ENCODE results near the gene AANAT.

The AANAT gene

DNA sequence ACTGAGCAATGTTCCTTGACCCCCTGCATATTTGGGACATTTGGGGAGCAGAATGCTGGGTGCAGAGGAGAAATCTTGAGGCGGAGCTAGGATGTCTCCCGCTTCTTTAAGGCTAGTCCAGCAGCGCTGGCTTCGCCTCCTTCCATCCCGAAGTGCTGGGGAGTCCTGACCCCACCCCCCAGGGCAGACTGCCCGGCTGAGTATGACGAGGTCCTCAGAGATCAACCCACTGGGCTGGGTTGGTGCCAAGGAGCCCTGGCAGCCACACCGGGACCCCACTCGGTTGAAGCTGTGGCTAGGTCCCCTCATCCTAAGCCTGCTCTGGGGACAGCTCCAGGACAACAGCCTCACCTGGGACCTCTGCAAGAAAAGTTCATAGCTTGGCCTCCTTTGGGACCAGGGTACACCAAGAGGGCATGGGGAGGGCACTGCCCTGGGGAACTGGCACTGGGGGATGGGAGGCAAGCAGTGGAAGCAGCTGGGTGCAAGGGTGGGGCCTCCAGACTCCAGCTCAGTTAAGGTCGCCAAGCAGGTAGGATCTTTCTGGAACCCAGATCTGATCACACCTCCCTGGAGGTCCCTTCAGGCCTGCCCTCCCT lies 22.8 kb downstream of the AANAT start:
- DNase-seq (ENCODE audit: low read depth) = no peak

DNA sequence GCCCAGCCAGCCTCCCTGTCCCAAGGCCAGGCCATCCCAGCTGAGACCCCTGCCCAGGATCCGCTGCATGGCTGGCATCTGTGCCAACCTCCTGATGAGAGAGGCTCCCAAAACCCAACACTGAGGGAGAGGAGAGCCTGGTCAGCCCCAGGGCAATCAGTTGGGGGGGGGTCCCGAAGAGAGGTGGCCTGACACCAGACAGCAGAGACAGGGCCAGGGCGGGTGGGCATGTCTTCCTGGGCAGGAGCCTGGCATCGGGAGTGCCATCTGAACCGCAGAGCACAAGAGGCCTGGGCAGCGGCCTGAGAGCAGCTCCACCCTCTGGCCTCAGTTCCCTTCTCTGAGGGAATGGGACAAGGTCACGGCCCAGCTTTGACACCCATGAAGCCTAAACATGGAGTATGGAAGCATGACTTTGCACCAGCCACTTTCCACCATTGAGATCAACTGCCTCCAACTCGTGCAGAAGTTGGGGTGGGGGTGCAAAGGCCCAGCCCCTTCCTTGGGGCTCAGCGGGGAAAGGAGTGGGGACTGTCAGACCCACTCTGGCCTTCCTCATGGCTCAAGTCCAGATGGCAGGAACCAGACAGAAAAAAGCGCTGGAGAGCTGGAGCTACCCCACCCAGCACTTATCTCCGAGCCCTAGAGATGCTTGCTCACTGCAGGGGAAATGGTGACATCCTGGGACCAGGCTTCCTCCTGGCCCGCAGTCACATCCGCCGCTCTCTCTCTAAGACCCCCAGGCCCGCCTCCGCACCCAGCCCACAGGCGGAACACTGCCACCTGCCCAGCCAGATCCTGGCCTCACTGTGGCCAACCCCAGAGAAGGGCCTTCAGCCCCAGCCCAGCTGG lies 24.1 kb downstream of the AANAT start:
- DNase-seq (ENCODE audit: low read depth) = no peak

DNA sequence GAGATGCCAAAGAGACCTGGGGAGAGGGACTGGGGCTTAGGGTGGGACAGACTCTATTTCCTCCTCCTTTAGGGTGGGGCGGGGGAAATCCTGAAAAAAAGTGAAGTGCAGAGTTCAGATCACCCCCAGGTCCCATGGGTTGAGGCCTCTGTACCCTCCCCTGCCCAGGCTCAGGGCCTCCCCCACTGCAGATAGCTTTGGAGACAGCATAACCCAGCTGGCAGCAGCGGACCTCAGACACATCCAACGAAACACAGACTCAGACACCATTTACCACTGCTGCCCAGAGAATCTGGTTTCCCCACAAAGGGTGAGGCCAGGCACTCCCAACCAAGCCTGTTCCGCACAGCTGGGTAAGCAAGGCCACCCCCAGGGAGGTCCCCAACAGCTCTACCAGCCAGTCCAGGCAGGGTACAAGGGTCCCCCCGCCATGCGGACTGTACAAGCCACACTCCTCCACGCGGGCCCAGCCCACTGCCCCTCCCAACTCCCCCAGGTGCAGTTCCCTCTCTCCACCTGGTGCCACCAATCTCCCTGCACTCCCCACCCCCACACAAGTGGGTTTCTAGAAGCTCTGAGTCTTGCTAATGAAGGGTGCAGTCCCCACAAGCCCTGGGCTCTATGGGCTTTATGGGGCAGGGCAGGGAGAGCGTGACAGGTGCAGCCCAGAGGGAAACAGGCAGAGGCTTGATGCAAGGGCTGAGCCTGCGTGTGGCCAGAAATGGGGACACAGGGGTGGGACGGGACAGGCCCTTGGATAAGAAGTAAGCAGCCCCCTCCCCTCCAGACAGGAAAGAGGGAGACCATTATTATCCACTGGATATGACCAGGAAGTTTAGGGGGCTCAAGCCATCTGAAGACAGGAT lies 25.0 kb downstream of the AANAT start:
- no peak for DNase-seq (ENCODE audit: low read depth)

DNA sequence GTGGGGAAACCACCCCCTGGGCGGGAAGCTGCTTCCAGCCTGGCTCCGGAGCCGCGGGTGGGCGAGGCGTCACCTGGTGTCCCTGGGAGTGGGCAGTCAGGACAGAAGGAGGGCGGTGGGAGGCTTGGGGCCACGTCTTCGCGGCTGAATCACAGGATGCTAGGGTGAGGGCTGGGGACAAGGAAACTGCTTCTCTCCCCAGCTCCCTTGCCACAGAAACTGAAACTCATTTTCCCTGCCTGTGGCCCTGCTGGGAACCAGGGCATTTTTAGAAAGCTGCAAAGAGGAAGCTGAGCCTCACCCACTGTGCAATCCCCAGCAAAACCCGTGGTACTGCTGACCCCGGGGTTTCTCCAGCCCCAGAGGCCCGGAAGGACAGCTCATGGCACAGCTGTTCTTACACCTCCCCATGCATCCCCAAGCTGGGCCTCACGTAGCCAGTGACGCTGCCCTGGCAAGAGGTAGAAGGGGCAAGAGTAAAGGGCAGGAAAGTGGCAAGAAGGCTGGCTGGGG lies 25.6 kb downstream of the AANAT start:
- peak; percentile 65 for DNase-seq (ENCODE audit: low read depth)

DNA sequence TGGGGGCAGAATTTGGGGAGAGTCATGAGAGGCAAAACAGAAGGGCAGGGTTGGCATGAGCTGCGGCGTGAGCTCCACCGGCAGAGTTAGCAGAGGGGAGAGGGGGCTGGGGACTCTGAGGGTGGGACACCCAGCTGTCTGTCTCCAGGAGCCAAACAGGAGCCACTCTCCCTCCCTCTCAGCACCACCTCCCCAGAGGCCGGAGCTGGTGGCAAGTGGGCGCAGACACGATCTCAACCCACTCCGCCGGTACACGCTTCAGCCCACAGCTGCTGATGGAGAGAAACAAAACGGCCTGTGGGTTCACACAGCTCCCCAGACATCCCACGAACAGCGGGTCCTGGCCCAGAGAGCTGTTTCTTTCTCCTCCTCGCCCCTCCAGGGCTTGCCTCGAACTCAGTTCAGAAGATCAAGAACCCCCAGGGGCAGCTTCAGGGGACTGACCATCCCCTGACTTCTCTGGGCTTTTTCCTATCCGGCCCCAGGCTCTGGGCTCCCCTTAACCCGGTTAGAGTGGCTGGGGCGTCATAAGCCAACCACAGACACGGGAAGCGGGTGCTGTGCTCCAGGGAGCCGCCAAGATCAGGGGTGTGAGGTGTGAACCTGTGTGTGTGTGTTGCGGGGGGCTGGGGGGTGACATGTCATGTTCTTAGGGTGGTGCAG lies 26.2 kb downstream of the AANAT start:
- DNase-seq (ENCODE audit: low read depth) = no peak

DNA sequence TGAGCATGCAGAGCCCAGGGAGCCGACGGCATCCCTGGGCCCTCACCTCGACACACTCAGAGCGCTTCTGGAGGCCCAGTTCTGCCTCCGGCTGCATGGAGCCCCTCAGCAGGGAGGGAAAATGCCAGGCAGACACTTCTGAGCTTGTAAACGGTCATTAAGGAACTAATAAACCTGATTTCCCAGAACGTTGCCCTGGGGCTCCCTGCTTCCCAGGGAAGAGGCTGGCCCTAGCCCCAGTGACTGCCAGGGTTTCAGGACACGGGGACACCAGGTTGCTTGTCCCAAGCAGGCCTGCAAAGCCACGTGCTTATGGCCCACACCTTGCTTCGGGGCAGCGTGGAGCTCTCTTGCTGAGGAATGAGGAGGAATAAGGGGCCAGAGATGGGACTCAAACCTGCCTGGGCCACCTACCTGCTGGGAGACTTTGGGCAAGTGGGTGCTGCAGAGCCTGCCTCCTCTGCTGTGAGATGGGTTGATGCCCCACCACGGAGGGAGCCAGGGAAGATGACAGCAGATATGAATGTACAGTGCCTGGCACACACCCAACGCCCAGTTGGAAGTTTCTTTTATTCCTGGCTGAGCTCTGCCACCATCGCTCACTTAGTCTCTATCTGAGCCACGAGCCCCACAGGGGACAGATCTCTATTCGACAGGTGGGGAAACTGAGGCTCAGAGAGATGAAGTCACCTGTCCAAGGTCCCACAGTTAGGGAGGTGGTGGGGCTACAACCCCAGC lies 28.4 kb downstream of the AANAT start:
- no peak for DNase-seq (ENCODE audit: low read depth)

DNA sequence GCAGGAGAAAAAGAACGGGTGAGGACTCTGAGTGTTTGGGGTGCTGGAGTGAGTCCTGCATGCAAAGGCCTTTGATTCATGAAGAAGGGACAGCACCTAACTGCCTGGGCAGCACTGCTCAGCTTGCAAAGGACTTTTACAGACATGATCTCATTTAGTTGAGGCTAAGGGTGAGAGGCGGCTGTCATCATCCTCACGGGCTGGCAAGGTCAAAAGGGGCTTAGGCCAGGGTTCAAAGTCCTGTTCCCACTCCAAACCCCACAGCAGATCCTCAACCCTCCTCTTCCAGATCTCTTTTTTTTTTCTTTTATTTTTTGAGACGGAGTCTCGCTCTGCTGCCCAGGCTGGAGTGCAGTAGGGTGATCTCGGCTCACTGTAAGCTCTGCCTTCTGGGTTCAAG lies 29.1 kb downstream of the AANAT start:
- no peak for DNase-seq (ENCODE audit: low read depth)

DNA sequence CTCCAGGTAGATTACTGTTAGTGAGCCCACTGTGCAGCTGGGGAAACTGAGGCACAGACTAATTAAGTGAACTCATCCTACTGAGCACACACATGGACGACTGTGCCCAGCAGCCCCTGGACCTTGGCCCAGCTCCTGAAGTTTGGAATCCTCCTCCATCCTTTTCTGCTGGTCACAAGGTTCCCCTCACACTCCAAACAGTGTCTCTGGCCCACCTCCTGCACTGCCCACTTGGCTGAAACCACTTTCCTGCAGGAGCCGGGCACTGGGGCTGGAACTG lies 30.2 kb downstream of the AANAT start:
- no peak for DNase-seq (ENCODE audit: low read depth)

DNA sequence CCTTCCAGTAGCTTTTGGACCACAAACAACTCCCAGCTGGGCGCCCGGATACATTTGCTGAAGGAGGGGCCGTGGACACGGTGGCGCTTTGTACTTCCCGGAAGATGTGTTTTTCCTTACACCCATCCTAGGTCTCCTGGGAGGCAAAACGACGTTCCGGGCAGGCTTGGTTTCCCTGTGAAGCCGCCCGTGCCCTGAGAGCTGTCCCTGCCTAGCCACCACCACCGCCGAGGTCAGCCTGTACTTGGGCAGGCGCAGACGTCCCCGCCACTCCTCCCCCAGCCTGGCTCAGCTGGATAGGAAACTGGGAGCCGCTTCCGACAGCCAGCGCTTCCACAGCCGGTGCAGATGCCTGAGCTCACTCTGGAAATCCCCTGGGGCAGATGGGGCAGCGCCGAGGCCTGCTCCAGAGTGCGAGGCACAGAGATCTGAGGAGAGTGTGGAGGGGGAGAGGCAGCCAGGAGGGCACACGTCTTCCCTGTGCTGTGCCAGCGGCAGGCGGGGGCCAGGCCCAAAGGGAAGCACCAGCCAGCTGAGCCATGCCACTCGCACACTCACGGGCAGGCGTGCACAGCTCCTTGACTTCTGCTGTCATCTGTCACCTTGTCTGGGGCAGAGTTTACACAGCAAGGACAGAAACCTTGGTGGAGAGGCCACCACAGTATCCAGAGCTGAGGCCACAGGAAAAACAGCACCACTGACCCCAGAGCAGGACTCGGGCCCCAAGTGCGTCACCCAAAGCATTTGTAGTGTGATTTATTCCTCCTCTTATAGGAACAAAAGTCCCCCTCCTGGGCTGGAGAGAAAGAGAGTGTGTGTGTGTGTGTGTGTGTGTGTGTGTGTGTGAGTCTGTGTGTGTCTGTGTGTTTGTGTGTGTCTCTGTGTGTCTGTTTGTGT lies 30.8 kb downstream of the AANAT start:
- DNase-seq (ENCODE audit: low read depth) = peak; percentile 71

DNA sequence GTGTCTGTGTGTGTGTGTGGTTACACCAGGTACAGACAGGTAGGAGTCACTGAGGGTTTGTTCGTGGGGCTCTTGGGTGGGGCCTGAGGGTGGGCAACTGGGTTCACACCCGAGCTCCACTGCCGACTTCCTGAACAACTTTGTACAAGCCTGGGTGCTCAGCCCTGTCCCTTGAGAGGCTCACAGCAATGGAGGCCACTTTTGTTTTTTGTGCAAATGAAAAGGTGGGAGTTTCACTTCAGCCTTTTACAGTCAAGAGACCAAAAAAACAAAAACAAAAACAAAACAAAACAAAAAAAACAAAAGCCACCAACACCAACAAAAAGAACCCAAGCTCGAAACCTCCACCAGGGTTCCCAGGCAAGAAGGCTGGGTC lies 31.5 kb downstream of the AANAT start:
- DNase-seq (ENCODE audit: low read depth) = no peak

DNA sequence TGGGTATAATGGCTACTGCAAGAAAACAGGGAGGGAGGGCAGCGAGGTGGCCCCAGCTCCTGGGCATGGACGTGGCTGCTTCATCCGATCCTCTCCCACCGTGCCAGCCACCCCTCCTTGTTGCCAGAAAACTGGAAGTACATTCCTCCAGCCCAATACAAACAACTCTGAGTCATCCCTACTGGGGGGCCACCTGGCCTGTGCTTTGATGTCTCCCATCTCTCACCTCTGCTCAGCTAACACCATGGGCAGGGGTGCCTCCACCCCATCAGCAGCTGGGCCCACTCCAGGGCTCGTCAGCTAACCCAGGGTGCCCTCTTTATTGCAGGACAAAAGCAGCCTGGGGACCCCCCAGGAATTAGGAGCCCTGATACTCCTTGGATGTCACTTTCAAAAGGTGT lies 31.9 kb downstream of the AANAT start:
- no peak for DNase-seq (ENCODE audit: low read depth)

DNA sequence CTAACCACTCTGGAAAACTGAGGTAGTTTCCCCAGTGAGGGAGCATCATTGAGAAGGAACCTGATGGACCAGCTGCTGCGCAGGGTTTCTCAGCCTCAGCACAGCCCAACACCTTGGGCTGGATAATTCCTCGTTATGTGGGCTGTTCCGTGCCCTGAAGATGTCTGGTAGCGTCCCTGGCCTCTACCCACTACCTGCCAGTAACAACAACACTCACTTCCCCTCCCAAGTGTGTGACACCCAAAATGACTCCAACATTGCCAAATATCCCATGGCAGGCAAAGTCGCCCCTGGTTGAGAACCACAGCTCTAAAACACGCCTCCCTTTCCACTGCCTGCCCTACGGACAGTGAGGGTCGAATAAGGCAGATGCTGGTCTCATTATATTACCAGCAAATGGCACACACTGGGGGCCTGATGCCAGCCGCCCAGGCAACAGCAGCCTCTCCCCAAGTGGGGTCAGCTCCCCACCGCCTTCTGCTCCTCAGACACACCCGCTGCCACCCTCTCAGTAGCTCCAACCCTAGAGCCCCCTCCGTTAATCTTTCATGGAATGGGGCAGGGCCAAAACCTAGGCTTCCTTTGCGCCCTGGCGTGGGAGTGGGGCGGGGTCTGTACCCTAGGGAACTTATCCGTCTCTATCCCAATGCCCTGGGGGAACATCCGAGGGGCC lies 32.8 kb downstream of the AANAT start:
- DNase-seq (ENCODE audit: low read depth) = no peak

DNA sequence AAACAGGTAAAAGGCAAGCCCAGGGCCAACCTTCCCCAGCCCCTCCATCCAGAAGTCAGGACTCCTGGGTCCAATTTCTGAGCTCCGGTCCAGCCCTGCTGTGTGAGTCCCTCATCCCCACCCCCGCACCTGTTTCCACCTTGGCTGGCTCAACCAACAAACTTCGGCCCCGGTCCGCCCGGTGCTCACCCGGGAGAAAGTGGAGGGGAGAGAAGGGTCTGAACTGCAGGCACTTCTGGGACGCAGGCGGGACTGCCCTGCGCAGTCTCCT lies 33.3 kb downstream of the AANAT start:
- no peak for DNase-seq (ENCODE audit: low read depth)

DNA sequence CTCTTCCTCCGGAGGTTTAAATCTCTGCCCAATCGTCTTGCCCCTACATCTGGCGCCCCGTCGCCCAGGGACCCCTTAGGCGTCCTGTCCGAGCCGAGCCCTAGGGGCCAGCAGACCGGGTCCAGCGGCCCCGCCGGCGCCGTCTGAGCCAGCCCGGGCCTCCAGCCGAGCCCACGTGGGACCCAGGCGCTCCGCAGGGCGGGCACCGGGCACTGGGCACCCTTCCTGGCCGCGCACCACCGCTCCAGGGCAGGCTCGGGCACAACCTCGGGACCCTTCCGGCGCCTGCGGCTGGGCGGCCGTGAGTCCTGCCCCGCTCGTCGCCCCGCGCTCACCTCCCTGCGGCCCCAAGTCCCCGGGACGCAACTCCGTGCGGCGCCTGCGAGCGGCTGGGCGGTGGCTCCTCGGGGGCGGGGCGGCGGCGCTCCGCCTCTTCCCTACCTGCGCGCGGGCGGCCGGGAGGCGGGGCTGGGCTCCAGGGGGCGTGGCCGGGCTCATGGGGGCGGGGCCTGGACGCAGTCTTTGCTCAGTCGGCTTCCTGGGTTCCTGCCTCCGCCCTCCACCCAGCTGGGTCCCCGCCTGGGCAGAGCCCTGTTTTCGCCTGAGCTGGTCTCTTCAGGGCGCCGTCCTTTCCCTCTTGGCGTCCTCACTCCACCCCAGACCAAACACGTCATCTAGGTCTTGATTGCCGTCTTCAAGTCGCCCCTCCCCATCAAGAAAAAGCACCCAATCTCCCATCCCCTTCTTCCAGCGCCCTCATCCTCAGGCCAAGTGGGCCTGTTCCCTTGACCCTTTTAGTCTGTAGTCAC lies 33.8 kb downstream of the AANAT start, which contains the start of gene RHBDF2:
Gene RHBDF2 (minus strand): TSS at position 406 of the 809 bp plus-strand sequence. CDS start 19,899 bp downstream, outside the sequence.
- peak; percentile 48 for DNase-seq (ENCODE audit: low read depth)

DNA sequence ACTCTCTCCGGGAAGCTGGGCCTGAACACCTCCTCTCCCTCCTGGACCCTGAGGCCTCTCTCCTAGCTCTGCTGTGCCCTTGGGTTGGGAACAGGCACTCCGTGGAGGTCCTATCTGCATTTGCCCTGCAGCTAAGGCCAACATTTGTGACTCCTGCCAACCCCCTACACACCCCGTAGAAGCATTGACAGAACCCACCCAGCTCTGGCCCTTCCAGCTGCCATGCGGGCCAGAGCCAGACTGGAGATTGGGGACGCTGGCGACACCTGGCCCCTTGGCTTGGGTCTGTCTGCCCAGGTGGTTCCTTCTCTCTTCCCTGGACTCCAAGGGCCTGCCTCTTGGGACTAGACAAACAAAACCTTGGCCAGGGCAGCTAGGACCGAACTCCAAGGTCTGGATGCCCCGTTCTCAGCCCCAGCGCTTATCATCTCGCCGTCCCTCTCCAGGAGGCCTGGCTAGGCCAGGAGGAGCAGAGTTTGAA lies 34.5 kb downstream of the AANAT start:
- DNase-seq (ENCODE audit: low read depth) = no peak

DNA sequence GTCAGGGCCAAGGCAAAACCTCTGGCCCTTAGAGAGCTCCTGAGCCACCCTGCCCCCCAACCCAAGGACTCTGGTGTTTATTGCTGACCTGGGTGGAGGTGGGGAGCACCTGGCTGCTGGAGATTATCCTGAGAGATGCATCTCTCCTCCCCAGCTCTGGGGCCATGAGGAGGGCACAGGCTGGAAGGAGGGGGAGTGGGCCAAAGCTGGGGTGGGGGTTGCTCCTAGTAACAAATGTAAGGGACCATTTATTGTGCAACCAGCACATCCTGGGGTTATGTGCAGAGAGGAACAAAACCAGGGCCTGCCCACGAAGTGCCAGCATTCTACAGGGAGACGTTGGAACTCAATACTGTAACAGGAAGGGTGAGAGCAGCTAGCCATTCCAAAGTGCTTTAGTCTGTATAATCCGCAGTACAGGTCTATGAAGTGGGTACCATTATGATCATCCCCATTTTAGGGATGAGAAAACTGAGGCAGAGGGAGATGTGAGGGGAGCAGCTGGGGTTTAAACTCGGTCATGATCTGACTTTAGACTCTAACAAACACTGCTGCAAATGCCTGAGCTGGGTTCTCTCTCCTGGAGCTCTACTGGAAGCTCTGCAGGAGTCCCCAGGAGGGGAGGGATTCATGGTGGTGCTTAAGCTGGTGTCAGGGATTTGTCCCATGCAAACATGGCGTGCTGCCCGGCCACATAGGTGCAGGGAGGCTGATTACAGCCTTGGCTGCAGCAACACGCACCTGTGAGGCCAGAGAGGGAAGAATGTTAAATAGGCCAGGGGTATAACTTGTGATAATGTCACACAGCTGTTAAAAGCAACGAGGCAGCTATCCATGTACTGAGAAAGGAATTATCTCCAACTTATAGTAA lies 35.2 kb downstream of the AANAT start:
- no peak for DNase-seq (ENCODE audit: low read depth)

DNA sequence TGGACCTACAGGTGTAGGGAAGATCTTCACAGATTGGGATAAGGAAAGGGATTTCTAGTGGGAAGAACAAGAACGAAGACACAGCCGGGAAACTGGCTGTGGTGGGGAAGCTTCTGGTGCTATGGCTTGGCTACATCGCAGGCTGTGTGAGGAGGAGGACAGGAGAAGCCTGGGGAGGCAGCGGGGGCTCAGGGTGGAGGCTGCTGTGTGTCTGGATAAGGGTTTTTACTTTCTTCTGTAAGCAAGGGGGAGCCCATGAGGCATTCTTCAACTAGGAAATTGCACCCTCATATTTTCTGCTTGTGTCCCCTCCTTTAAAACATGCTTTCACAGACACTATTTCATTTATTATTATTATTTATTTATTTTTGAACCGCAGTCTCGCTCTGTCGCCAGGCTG lies 36.7 kb downstream of the AANAT start:
- DNase-seq (ENCODE audit: low read depth) = no peak
